Urinary bladder (tissue), 4 donors: ENCODE data around the gene ZNF445. TPM values are rescaled to one million over a fixed set of nuclear protein-coding genes. Genes with fewer than 3 reads are reported as not detected.

Experiments
- DNase-seq: peaks from one replicate; pipeline ENCODE4 v3.0.0-alpha.2; 2015; ENCODE audit errors: extremely low spot score
- H3K27ac ChIP-seq: one replicate; pipeline ENCODE4 v1.5.1; 2013; ENCODE audit warnings: low read depth, mild to moderate bottlenecking, moderate library complexity
- H3K36me3 ChIP-seq: one replicate; pipeline ENCODE4 v1.6.1; 2013; ENCODE audit warnings: mild to moderate bottlenecking, moderate library complexity; ENCODE audit not compliant: insufficient read depth
- H3K4me1 ChIP-seq: one replicate; pipeline ENCODE4 v1.6.1; 2013; ENCODE audit warnings: mild to moderate bottlenecking, moderate library complexity; ENCODE audit not compliant: insufficient read depth
- H3K4me3 ChIP-seq: one replicate; pipeline ENCODE4 v1.5.1; 2013; ENCODE audit warnings: low read depth, low read length
- WGBS: extraction: QIAGEN DNeasy Blood & Tissue Kit; methylation state at CpG from one replicate; pipeline ENCODE4 v1.1.7; 2013; 5-methylcytosine and 5-hydroxymethylcytosine counted together
- polyA plus RNA-seq: library from polyadenylated mRNA; stranded (reverse); fragments of 200-250 nt; gene quantifications from one replicate; pipeline ENCODE4 v1.2.3, GENCODE V29; 2013
- total RNA-seq: library from RNA; depleted of rRNA; stranded (reverse); fragments of >200 nt; gene quantifications from one replicate; pipeline ENCODE4 v1.2.3, GENCODE V29; 2014
- donor health status: healthy with polysubstance abuse.
- donor health status: healthy.

Gene ZNF445
- total and polyA plus RNA-seq, 2 donors = 5.0 to 20.7 TPM

- DNase-seq = no peak
- Histone ChIP-seq H3K27ac (no peak overlapping the region), H3K4me3 (no peak overlapping the region), H3K4me1 (no peaks in the 10 kb centered on the region), H3K36me3 (no peaks in the 10 kb centered on the region)
- WGBS = 77% methylated on average over 2 of the region's 2 CpGs
Measured at GRCh38 chr3:44442596-44443309, 34.7 kb downstream of the ZNF445 start.

GRCh38 chr3:44439499-44440295, 37.8 kb downstream of the ZNF445 start:
- H3K4me3 ChIP-seq = no peak overlapping the region
- H3K36me3 ChIP-seq = no peaks in the 10 kb centered on the region
- peak overlapping the region; percentile 82 for H3K27ac ChIP-seq
- DNase-seq = peak; percentile 57
- no peaks in the 10 kb centered on the region for H3K4me1 ChIP-seq
- 17% methylated on average over 7 of the region's 7 CpGs for WGBS

GRCh38 chr3:44437800-44438199, 39.7 kb downstream of the ZNF445 start:
- Histone ChIP-seq H3K4me1 (no peaks in the 10 kb centered on the region), H3K27ac (no peak overlapping the region), H3K4me3 (no peak overlapping the region), H3K36me3 (no peaks in the 10 kb centered on the region)
- 95% methylated on average over 7 of the region's 7 CpGs for WGBS
- no peak for DNase-seq

GRCh38 chr3:44436181-44436580, 41.3 kb downstream of the ZNF445 start:
- 83% methylated on average over 1 of the region's 1 CpG for WGBS
- Histone ChIP-seq H3K4me3 (no peak overlapping the region), H3K27ac (no peak overlapping the region), H3K36me3 (no peaks in the 10 kb centered on the region), H3K4me1 (no peaks in the 10 kb centered on the region)
- no peak for DNase-seq

GRCh38 chr3:44434834-44435510, 42.5 kb downstream of the ZNF445 start:
- Histone ChIP-seq H3K27ac (no peak overlapping the region), H3K4me1 (no peaks in the 10 kb centered on the region), H3K4me3 (no peak overlapping the region), H3K36me3 (no peaks in the 10 kb centered on the region)
- WGBS = 76% methylated on average over 5 of the region's 5 CpGs
- no peak for DNase-seq

- Histone ChIP-seq H3K4me1 (no peaks in the 10 kb centered on the region), H3K27ac (no peak overlapping the region), H3K36me3 (no peaks in the 10 kb centered on the region), H3K4me3 (no peak overlapping the region)
- WGBS = 67% methylated on average over 4 of the region's 4 CpGs
- DNase-seq = no peak
Measured at GRCh38 chr3:44430466-44430865, 47.0 kb downstream of the ZNF445 start.

GRCh38 chr3:44429459-44429858, 48.0 kb downstream of the ZNF445 start:
- no peak overlapping the region for H3K27ac ChIP-seq
- DNase-seq = no peak
- no peaks in the 10 kb centered on the region for H3K36me3 ChIP-seq
- no peaks in the 10 kb centered on the region for H3K4me1 ChIP-seq
- no peak overlapping the region for H3K4me3 ChIP-seq
- WGBS = 79% methylated on average over 6 of the region's 6 CpGs

GRCh38 chr3:44428910-44429309, 48.6 kb downstream of the ZNF445 start:
- no peak overlapping the region for H3K27ac ChIP-seq
- 72% methylated on average over 7 of the region's 7 CpGs for WGBS
- no peaks in the 10 kb centered on the region for H3K36me3 ChIP-seq
- DNase-seq = no peak
- no peak overlapping the region for H3K4me3 ChIP-seq
- H3K4me1 ChIP-seq = no peaks in the 10 kb centered on the region

GRCh38 chr3:44427683-44428082, 49.8 kb downstream of the ZNF445 start:
- Histone ChIP-seq H3K4me3 (no peak overlapping the region), H3K27ac (no peak overlapping the region), H3K4me1 (no peaks in the 10 kb centered on the region), H3K36me3 (no peaks in the 10 kb centered on the region)
- DNase-seq = no peak
- WGBS = 89% methylated on average over 3 of the region's 3 CpGs

- DNase-seq = no peak
- Histone ChIP-seq H3K36me3 (no peaks in the 10 kb centered on the region), H3K4me1 (no peaks in the 10 kb centered on the region), H3K4me3 (no peak overlapping the region), H3K27ac (no peak overlapping the region)
- WGBS = 64% methylated on average over 3 of the region's 3 CpGs
Measured at GRCh38 chr3:44424758-44425157, 52.7 kb downstream of the ZNF445 start.

- no peak for DNase-seq
- Histone ChIP-seq H3K27ac (no peak overlapping the region), H3K4me3 (no peak overlapping the region), H3K36me3 (no peaks in the 10 kb centered on the region), H3K4me1 (no peaks in the 10 kb centered on the region)
- WGBS = 92% methylated on average over 6 of the region's 6 CpGs
Measured at GRCh38 chr3:44421280-44421679, 56.2 kb downstream of the ZNF445 start.

GRCh38 chr3:44420676-44421075, 56.8 kb downstream of the ZNF445 start:
- no peak overlapping the region for H3K27ac ChIP-seq
- H3K4me3 ChIP-seq = no peak overlapping the region
- no peak for DNase-seq
- H3K4me1 ChIP-seq = no peaks in the 10 kb centered on the region
- H3K36me3 ChIP-seq = no peaks in the 10 kb centered on the region
- WGBS = 73% methylated on average over 1 of the region's 1 CpG

GRCh38 chr3:44419923-44420650, 57.4 kb downstream of the ZNF445 start:
- H3K27ac ChIP-seq = no peak overlapping the region
- no peak overlapping the region for H3K4me3 ChIP-seq
- H3K4me1 ChIP-seq = no peaks in the 10 kb centered on the region
- 85% methylated on average over 14 of the region's 14 CpGs for WGBS
- DNase-seq = no peak
- H3K36me3 ChIP-seq = no peaks in the 10 kb centered on the region
